ENCODE data around the gene MICALL1.

DNA sequence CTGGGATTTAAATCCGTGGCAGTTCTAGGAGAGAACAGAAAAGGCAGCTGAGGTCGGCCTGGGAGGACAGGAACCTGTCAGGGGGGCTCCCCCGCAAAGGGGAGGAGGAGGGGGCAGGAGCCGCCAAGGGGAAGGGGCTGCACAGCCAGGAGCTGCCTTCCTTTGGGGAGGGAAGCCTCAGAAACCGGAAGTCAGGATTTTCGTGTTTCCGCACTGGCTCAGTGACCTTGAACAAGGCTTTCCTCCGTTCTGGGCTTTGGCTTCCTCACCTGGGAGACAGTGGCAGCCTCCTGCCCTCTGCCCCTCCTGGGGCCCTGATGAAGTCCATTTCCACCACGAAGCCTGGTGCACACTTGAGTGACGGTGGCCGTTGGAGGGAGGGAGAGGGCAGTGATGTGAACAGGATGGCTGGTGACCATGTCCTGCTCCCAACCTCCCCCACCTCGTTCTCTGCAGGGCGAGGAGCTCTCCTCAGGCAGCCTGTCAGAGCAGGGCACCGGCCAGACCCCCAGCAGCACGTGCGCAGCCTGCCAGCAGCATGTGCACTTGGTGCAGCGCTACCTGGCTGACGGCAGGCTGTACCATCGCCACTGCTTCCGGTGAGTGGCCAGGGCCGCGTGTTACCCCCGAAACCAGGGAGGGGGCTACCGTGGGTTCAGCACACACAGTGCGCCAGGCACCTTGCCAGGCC, 12.6 kb downstream of the MICALL1 start:
- TF ChIP-seq, protein P1, sequence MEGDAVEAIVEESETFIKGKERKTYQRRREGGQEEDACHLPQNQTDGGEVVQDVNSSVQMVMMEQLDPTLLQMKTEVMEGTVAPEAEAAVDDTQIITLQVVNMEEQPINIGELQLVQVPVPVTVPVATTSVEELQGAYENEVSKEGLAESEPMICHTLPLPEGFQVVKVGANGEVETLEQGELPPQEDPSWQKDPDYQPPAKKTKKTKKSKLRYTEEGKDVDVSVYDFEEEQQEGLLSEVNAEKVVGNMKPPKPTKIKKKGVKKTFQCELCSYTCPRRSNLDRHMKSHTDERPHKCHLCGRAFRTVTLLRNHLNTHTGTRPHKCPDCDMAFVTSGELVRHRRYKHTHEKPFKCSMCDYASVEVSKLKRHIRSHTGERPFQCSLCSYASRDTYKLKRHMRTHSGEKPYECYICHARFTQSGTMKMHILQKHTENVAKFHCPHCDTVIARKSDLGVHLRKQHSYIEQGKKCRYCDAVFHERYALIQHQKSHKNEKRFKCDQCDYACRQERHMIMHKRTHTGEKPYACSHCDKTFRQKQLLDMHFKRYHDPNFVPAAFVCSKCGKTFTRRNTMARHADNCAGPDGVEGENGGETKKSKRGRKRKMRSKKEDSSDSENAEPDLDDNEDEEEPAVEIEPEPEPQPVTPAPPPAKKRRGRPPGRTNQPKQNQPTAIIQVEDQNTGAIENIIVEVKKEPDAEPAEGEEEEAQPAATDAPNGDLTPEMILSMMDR (IDR thresholded peaks at IDR 0.05) = no peak
- TF ChIP-seq POLR2A (IDR thresholded peaks at IDR 0.05) = no peak
